Measurements from ENCODE around the gene TPX2.

Gene TPX2

GRCh38 chr20:31764641-31765305 is 25.7 kb downstream of the TPX2 start:
- Histone ChIP-seq H3K27me3 (ENCODE audit: control insufficient read depth, insufficient read depth, low read length) (no peaks in the 10 kb centered on the region), H3K4me1 (ENCODE audit: control insufficient read depth, insufficient read depth, low read length) (no peaks in the 10 kb centered on the region), H3K36me3 (ENCODE audit: control insufficient read depth, insufficient read depth, low read length) (no peaks in the 10 kb centered on the region), H3K9ac (ENCODE audit: low read length) (no peak overlapping the region), H3K9me3 (ENCODE audit: control insufficient read depth, low read length) (no peaks in the 10 kb centered on the region), H3K4me3 (ENCODE audit: low read length) (no peak overlapping the region)

GRCh38 chr20:31767805-31768204 is 28.7 kb downstream of the TPX2 start:
- no peak overlapping the region for H3K4me3 ChIP-seq (ENCODE audit: low read length)
- no peaks in the 10 kb centered on the region for H3K4me1 ChIP-seq (ENCODE audit: control insufficient read depth, insufficient read depth, low read length)
- H3K36me3 ChIP-seq (ENCODE audit: control insufficient read depth, insufficient read depth, low read length), result no peaks in the 10 kb centered on the region
- no peak overlapping the region for H3K9ac ChIP-seq (ENCODE audit: low read length)
- H3K9me3 ChIP-seq (ENCODE audit: control insufficient read depth, low read length), result no peaks in the 10 kb centered on the region
- no peaks in the 10 kb centered on the region for H3K27me3 ChIP-seq (ENCODE audit: control insufficient read depth, insufficient read depth, low read length)

DNA sequence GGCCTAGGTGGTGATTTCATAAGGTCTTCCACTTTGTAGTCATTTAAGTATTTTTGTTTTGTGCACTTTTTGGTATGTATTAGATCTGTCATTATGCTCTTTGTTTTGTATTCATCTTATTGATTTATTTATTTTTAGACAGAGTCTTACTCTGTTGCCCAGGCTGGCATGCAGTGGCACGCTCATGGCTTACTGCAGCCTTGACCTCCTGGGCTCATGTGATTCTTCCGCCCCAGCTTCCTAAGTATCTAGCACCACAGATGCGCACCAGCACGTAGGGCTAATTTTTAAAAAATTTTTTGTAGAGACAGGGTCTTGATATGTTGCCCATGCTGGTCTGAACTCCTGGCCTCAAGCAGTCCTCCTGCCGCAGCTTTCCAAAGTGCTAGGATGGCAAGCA is 30.6 kb downstream of the TPX2 start:
- Histone ChIP-seq H3K9ac (ENCODE audit: low read length) (no peak overlapping the region), H3K36me3 (ENCODE audit: control insufficient read depth, insufficient read depth, low read length) (no peaks in the 10 kb centered on the region), H3K4me3 (ENCODE audit: low read length) (no peak overlapping the region), H3K4me1 (ENCODE audit: control insufficient read depth, insufficient read depth, low read length) (no peaks in the 10 kb centered on the region), H3K27me3 (ENCODE audit: control insufficient read depth, insufficient read depth, low read length) (no peaks in the 10 kb centered on the region), H3K9me3 (ENCODE audit: control insufficient read depth, low read length) (no peaks in the 10 kb centered on the region)

- H3K4me3 ChIP-seq (ENCODE audit: low read length), result no peak overlapping the region
- H3K9ac ChIP-seq (ENCODE audit: low read length), result no peak overlapping the region
- H3K27me3 ChIP-seq (ENCODE audit: control insufficient read depth, insufficient read depth, low read length), result no peaks in the 10 kb centered on the region
- H3K9me3 ChIP-seq (ENCODE audit: control insufficient read depth, low read length), result no peaks in the 10 kb centered on the region
- H3K36me3 ChIP-seq (ENCODE audit: control insufficient read depth, insufficient read depth, low read length), result no peaks in the 10 kb centered on the region
- H3K4me1 ChIP-seq (ENCODE audit: control insufficient read depth, insufficient read depth, low read length), result no peaks in the 10 kb centered on the region
Observed at GRCh38 chr20:31770243-31770642, 31.2 kb downstream of the TPX2 start.

DNA sequence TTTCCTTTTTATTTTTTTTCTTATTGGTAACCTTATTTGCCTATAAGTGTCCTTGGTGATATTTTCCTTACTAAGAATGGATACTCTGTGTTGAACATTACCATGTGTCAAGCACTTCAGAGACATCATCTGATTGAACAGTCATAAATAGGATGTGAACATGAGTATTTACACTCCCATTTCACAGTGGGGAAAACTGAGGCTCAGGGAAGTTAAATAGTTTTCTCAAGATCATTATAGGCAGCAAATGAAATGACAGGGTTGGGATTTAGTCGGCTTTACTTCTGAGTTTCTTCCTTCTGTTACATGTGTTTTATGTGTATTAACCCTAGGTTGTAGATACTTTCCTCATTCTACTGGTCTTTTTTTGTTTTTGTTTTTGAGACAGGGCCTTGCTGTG is 35.3 kb downstream of the TPX2 start:
- Histone ChIP-seq H3K4me1 (ENCODE audit: control insufficient read depth, insufficient read depth, low read length) (no peaks in the 10 kb centered on the region), H3K36me3 (ENCODE audit: control insufficient read depth, insufficient read depth, low read length) (no peaks in the 10 kb centered on the region), H3K9ac (ENCODE audit: low read length) (no peak overlapping the region), H3K9me3 (ENCODE audit: control insufficient read depth, low read length) (no peaks in the 10 kb centered on the region), H3K4me3 (ENCODE audit: low read length) (no peak overlapping the region), H3K27me3 (ENCODE audit: control insufficient read depth, insufficient read depth, low read length) (no peaks in the 10 kb centered on the region)

DNA sequence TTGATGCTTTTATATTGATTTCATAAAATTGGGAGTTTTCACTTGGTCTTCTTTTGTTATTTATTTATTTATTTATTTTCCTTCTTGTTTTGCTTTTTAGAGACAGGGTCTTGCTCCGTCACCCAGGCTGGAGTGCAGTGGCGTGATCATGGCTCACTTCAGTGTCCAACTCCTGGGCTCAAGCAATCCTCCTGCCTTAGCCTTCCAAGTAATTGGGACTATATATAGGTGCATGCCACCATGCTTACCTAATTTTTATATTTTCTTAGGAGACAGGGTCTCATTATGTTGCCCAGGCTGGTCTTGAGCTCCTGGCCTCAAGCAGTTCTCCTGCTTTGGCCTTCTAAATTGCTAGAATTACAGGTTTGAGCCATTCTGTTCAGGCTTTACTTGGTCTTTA is 41.7 kb downstream of the TPX2 start:
- Histone ChIP-seq H3K9ac (ENCODE audit: low read length) (no peak overlapping the region), H3K4me3 (ENCODE audit: low read length) (no peak overlapping the region), H3K27me3 (ENCODE audit: control insufficient read depth, insufficient read depth, low read length) (no peaks in the 10 kb centered on the region), H3K4me1 (ENCODE audit: control insufficient read depth, insufficient read depth, low read length) (peaks cover 7% of the 10 kb centered on the region), H3K9me3 (ENCODE audit: control insufficient read depth, low read length) (no peaks in the 10 kb centered on the region), H3K36me3 (ENCODE audit: control insufficient read depth, insufficient read depth, low read length) (no peaks in the 10 kb centered on the region)

- no peaks in the 10 kb centered on the region for H3K27me3 ChIP-seq (ENCODE audit: control insufficient read depth, insufficient read depth, low read length)
- H3K4me3 ChIP-seq (ENCODE audit: low read length), result no peak overlapping the region
Observed at GRCh38 chr20:31781945-31782344, 42.9 kb downstream of the TPX2 start.

GRCh38 chr20:31784354-31785044 is 45.4 kb downstream of the TPX2 start:
- Histone ChIP-seq H3K9me3 (ENCODE audit: control insufficient read depth, low read length) (no peaks in the 10 kb centered on the region), H3K27me3 (ENCODE audit: control insufficient read depth, insufficient read depth, low read length) (no peaks in the 10 kb centered on the region), H3K4me3 (ENCODE audit: low read length) (no peak overlapping the region), H3K9ac (ENCODE audit: low read length) (no peak overlapping the region), H3K4me1 (ENCODE audit: control insufficient read depth, insufficient read depth, low read length) (peaks cover 7% of the 10 kb centered on the region), H3K36me3 (ENCODE audit: control insufficient read depth, insufficient read depth, low read length) (no peaks in the 10 kb centered on the region)

More at GRCh38 chr20:31781945-31782344, 42.9 kb downstream of the TPX2 start:
- Histone ChIP-seq H3K4me1 (ENCODE audit: control insufficient read depth, insufficient read depth, low read length) (peaks cover 7% of the 10 kb centered on the region), H3K36me3 (ENCODE audit: control insufficient read depth, insufficient read depth, low read length) (no peaks in the 10 kb centered on the region), H3K9ac (ENCODE audit: low read length) (no peak overlapping the region), H3K9me3 (ENCODE audit: control insufficient read depth, low read length) (no peaks in the 10 kb centered on the region)

DNA sequence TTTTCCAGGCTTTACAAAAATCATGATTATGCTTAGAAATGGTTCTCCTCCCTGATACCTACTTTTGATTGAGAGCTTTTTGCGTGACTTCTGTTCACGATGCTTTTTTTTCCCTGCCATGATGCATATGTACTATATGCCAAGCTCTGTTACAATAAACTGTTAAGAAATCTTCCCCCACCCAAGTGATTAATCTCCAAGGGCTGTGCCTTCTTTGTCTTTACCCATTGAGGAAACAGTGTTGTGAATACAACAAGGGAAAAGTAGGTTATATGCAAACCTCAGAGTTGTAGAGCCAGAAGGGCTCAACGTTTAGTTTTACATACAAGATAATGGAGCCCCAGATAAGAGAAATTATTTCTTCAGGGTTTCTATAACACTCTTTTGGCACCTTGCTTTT is 46.0 kb downstream of the TPX2 start:
- Histone ChIP-seq H3K4me1 (ENCODE audit: control insufficient read depth, insufficient read depth, low read length) (peaks cover 7% of the 10 kb centered on the region), H3K9me3 (ENCODE audit: control insufficient read depth, low read length) (no peaks in the 10 kb centered on the region), H3K27me3 (ENCODE audit: control insufficient read depth, insufficient read depth, low read length) (no peaks in the 10 kb centered on the region), H3K36me3 (ENCODE audit: control insufficient read depth, insufficient read depth, low read length) (no peaks in the 10 kb centered on the region), H3K4me3 (ENCODE audit: low read length) (no peak overlapping the region), H3K9ac (ENCODE audit: low read length) (no peak overlapping the region)

DNA sequence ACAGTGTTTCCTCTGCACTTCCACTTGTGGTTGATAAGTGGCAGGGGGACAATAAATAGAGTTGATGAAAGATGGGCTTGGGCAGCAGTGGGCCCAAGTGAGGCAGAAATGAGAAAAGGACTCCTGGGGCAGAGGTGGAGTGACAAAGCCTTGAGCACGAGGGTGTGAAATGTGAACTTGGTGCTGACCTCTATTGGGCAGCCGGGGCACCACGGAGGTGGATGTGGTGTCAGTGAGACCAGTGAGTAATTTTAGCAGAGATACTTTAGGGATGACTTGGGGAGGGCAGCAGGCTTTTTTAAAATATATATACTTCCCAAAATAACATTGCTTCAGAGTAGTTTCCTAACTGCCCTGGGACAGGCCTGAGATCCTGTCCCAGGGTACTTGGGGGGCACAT is 49.5 kb downstream of the TPX2 start:
- H3K4me1 ChIP-seq (ENCODE audit: control insufficient read depth, insufficient read depth, low read length), result peaks cover 7% of the 10 kb centered on the region
- H3K27me3 ChIP-seq (ENCODE audit: control insufficient read depth, insufficient read depth, low read length), result no peaks in the 10 kb centered on the region
- H3K36me3 ChIP-seq (ENCODE audit: control insufficient read depth, insufficient read depth, low read length), result no peaks in the 10 kb centered on the region
- H3K4me3 ChIP-seq (ENCODE audit: low read length), result no peak overlapping the region
- H3K9ac ChIP-seq (ENCODE audit: low read length), result no peak overlapping the region
- no peaks in the 10 kb centered on the region for H3K9me3 ChIP-seq (ENCODE audit: control insufficient read depth, low read length)

- Histone ChIP-seq H3K36me3 (ENCODE audit: control insufficient read depth, insufficient read depth, low read length) (no peaks in the 10 kb centered on the region), H3K9ac (ENCODE audit: low read length) (no peak overlapping the region), H3K9me3 (ENCODE audit: control insufficient read depth, low read length) (no peaks in the 10 kb centered on the region), H3K4me1 (ENCODE audit: control insufficient read depth, insufficient read depth, low read length) (peaks cover 1% of the 10 kb centered on the region), H3K27me3 (ENCODE audit: control insufficient read depth, insufficient read depth, low read length) (no peaks in the 10 kb centered on the region), H3K4me3 (ENCODE audit: low read length) (no peak overlapping the region)
Observed at GRCh38 chr20:31790401-31790800, 51.3 kb downstream of the TPX2 start.

GRCh38 chr20:31797364-31797763 is 58.3 kb downstream of the TPX2 start:
- no peaks in the 10 kb centered on the region for H3K4me1 ChIP-seq (ENCODE audit: control insufficient read depth, insufficient read depth, low read length)

More at GRCh38 chr20:31797364-31797763, 58.3 kb downstream of the TPX2 start:
- no peaks in the 10 kb centered on the region for H3K27me3 ChIP-seq (ENCODE audit: control insufficient read depth, insufficient read depth, low read length)
- no peak overlapping the region for H3K9ac ChIP-seq (ENCODE audit: low read length)
- no peak overlapping the region for H3K4me3 ChIP-seq (ENCODE audit: low read length)
- no peaks in the 10 kb centered on the region for H3K36me3 ChIP-seq (ENCODE audit: control insufficient read depth, insufficient read depth, low read length)
- H3K9me3 ChIP-seq (ENCODE audit: control insufficient read depth, low read length), result no peaks in the 10 kb centered on the region

Data from mucosa of stomach (tissue), 1 donor.